GM19468 (cell line): ENCODE results near the gene LAD1.

Experiments
- ATAC-seq: cut with Tn5 transposase; IDR thresholded peaks from one replicate; pipeline ENCODE4 v1.9.1; 2021; ENCODE audit warnings: mild to moderate bottlenecking, moderate library complexity, moderate number of reproducible peaks; ENCODE audit not compliant: unreplicated experiment; ENCODE audit errors: extremely low read depth

Gene LAD1

GRCh38 chr1:201353186-201353940 is 45.8 kb downstream of the LAD1 start:
- ATAC-seq, result no peak

DNA sequence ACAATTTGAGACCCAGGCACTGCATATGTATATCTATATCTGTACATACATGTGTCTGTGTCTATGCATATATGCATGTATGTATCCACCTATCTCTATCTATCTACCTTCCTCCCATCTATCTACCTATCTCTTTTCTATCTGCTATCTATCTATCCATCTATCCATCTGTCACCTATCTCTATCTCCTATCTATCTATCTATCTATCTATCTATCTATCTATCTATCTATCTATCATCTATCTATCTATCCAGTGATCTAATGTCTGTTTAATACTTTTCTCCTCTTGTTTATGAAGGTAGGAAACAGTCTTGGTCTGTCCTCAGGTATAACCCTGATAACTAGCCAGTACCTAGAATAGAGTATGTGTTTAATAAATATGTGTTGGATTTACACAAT is 47.5 kb downstream of the LAD1 start:
- ATAC-seq, result no peak

DNA sequence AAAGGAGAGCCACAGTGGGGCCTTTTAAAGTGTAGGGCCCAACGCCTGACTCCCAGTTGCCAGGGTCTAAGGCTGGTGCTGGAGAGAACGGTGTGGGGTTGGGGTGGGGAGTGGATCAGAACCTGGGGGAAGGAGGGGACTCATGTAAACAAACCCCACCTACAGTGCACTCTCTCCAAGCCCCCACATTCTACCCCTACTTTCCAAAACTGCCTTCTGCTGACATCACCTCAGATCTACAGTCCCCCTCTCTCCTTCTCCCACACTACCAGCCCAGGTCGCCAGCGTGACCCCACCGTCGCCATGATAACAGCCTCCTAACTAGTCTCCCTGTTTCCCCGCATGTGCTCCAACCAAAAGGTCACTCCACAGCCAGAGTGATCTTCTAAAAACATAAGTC is 48.2 kb downstream of the LAD1 start:
- no peak for ATAC-seq

DNA sequence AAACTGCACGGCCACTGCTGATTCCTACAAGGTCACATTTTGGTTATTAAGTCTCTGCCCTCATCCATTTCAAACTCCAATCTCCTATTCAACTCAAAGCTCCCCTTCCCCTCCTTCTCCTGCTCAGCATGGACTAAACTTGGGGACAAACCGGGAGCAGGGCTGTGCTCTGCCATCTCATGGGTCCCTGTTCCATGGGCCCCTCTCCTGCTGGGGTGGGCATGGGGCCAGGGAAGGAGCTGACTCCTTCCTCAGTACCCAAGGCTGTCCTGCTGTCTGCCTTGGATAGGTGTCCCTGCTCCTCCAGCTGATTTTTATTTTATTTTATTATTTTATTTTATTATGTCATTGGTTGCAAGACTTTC is 48.8 kb downstream of the LAD1 start:
- no peak for ATAC-seq

GRCh38 chr1:201349092-201349491 is 50.0 kb downstream of the LAD1 start:
- ATAC-seq, result no peak

- no peak for ATAC-seq
These were observed 50.9 kb downstream of the LAD1 start for GRCh38 chr1:201348211-201348566.

- ATAC-seq, result no peak
These were observed 51.5 kb downstream of the LAD1 start for GRCh38 chr1:201347498-201348210.

DNA sequence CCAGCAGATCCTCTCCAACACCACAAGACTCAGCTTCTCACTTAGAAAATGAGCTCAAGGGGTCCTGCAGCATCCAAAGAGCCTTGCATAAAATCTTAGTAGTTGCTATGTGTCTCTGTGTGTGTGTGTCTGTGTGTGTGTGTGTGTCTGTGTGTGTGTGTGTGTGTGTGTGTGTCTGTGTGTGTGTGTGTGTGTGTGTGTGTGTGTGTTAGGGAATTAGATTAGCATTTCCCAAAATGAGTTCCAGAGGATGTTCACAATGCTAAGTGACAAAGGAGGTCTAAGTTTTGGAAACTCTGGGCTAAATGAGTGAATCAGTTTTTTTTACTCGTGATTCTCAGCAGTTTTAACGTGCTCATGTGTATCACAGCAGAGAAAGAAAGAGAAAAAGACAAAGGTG is 52.1 kb downstream of the LAD1 start:
- no peak for ATAC-seq

GRCh38 chr1:201346337-201346939 is 52.7 kb downstream of the LAD1 start:
- no peak for ATAC-seq

DNA sequence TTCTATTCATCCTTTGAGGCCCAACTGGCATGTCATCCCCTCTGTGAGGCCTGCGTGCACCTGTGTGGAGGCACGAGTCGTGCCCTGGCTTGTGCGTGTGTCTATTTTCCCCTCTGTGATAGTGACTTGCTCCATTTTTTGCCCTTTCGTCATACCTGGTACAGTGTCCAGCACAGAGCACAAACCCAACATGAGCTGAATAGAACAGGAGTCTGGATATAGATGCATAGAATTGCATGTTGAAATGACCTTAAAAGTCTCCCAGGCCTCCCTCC is 54.1 kb downstream of the LAD1 start:
- no peak for ATAC-seq

DNA sequence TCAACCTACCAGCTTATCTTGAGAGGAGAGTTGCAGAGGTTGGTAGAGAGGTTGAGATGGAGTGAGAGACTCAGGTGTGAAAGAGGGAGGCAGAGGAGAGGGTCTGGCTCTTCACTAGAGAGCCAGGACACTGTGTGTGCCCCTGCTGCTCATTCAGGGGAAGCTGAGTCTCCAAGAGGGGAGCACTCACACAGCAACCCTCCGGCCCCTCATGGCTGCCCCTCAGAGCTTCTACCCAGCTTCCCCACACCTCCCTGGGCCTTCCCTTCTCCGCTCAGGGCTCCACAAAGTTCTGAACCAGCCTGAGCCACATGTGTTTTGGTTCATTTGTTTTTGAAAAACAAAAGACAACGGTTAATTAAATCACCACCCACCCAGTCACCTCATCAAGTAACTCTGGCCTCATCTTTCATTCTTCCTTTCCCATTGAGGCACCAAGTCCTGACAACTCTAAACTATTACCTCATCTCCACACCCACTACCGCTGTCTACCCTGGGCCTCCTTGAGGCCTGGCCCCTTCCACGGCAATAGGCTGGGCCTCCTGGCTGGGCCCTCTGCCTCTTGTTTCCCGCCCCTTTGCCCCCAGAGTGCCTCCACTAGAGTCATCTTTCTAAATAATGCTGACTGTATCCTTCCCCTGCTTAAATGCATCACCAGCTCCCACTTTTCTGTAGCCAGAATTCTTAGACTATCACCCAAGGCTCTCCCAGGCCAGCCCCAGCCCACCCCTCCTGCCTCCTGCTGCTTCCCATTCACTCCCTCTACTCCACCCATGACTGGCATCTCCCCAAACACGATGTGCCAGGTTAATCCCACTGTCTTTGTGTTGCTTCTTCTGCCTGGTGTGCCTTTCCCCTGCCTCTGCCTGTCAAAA is 54.7 kb downstream of the LAD1 start:
- no peak for ATAC-seq

GRCh38 chr1:201341377-201341776 is 57.7 kb downstream of the LAD1 start:
- ATAC-seq, result no peak

DNA sequence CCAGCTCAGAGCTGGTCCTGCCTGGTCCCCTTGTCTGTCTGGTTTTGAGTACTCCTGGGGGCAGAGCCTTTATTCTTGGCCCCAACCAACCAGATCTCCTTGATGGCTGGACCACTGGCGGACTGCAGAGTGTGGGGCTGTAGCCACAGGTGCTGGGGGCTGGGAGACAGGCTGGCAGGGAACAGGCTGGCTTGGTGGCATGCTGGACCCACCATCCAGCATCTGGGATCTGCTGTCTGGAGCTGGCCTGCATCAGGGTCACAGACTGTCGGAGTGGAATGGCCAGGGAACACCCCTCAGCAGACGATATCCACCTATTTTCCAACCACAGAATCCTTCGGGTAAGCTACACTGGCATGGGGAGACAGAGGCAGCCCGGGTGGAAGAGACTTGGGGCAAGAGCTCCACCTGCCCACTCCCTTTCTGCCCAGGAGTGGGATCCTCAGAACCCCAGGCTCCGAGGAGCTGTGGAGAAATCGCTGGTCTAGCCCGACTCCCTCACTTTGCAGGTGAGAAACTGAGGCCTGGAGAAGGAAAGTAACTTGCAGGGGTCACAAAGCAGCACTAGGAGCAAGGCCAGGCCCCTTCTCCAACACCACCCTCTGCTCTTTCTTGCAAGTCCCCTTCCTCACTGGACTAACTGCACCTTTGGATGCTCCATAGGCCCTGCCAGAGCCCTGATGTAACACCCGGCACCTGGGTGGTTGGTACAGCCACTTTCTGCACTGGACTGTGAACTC is 62.2 kb downstream of the LAD1 start:
- ATAC-seq, result no peak

- no peak for ATAC-seq
These were observed 63.2 kb downstream of the LAD1 start for GRCh38 chr1:201335901-201336300.

- ATAC-seq, result no peak
These were observed 63.8 kb downstream of the LAD1 start for GRCh38 chr1:201335174-201335870.

DNA sequence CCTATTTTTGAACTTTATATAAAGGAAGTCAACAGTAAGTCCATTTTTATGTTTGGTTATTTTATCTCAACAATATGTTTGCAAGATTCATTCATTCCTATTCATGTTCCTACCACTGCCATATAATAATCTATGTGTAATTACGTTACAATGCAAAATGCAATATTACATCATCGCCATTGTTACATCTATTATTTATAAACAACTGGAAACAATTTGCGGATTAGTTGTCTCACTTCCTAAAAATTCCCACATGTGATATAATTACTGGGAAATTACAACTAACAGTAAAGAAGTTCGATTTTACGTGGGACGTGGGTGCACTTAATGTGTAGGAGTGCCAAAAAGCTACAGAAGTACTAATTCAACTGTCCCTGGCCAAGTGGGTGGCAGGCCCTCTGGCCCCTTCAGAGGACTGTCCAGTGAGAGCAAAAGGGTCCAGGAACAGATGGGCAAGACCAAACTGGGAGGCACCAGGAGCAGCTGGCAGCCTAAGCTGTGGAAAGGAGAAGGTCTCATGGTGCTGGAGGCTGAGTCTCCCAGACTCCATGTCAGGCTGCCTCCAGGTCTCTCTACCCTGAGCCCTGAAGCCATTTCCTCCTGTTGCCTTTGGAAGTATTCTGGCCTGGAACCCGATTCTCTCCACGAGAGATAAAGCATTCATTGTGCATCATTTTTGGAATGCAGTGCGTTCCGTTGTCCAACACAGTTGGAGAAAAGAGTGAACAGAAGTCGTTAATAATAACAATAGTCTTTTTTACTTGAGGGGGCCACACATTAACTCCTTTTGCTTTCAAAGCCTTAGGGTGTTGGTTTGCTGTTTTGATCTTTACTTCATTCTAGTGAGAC is 64.6 kb downstream of the LAD1 start:
- ATAC-seq, result no peak

DNA sequence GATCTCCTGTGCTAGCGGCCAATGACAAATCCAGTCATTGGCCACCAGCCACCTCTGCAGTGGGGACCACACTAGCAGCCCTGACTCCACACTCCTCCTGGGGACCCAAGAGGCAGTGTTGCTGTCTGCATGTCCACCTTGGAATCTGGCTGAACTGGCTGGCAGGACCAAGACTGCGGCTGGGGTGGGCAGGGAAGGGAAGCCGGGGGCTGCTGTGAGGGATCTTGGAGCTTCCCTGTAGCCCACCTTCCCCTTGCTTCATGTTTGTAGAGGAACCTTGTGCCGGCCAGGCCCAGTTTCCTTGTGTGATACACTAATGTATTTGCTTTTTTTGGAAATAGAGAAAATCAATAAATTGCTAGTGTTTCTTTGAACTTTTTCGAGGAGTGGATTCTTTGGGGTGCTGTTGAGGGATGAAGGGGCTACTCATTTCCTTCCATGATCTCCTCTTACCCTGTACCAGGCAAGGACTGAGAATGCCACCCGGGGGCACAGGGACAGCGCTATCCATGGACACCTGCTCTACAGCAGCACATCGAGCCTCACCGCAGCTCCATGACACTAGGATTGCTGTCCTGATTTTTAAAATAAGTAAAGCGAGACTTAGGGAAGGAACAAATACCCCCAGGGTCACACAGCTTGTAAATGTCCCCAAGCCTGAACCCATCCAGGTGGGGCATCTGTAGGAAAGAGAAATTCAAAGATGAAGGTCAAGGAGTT is 66.3 kb downstream of the LAD1 start:
- no peak for ATAC-seq

DNA sequence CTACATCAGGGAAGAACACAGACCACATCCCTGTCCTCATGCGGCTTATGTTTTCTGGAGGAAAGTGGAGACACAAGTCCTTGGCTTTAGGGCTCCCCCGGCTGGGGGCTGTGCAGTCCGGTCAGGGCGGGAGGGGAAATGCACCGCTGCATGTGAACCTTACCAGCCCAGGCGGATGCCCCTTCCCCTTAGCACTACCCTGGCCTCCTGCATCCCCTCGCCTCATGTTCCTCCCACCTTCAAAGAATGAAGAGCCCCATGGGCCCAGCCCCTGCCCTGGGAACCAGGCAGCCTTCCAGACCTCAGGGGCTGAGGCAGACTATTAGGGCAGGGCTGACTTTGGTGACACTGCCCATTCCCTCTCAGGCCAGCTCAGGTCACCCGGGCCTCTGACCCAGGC is 67.1 kb downstream of the LAD1 start:
- ATAC-seq, result no peak
